HL-60/S4 treated with phorbol 12-myristate 13-acetate at 8.2 ng/mL for 4 days and 3 days (cell line): ENCODE measurements around the gene SLC30A7.
"Not testable (repeated sequence)": the region's sequence is repeated elsewhere in the genome, so short reads cannot be mapped to it uniquely, and the experiment has no call there.

Source experiments
- in situ Hi-C: fragments of 300-500 bp; cut with MboI; formaldehyde crosslinking; loops from 2 replicates; pipeline ENCODE4 v1.15.0; 2022; ENCODE audit warnings: low sequenced_read_pairs

SLC30A7 gene, protein sequence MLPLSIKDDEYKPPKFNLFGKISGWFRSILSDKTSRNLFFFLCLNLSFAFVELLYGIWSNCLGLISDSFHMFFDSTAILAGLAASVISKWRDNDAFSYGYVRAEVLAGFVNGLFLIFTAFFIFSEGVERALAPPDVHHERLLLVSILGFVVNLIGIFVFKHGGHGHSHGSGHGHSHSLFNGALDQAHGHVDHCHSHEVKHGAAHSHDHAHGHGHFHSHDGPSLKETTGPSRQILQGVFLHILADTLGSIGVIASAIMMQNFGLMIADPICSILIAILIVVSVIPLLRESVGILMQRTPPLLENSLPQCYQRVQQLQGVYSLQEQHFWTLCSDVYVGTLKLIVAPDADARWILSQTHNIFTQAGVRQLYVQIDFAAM

DNA sequence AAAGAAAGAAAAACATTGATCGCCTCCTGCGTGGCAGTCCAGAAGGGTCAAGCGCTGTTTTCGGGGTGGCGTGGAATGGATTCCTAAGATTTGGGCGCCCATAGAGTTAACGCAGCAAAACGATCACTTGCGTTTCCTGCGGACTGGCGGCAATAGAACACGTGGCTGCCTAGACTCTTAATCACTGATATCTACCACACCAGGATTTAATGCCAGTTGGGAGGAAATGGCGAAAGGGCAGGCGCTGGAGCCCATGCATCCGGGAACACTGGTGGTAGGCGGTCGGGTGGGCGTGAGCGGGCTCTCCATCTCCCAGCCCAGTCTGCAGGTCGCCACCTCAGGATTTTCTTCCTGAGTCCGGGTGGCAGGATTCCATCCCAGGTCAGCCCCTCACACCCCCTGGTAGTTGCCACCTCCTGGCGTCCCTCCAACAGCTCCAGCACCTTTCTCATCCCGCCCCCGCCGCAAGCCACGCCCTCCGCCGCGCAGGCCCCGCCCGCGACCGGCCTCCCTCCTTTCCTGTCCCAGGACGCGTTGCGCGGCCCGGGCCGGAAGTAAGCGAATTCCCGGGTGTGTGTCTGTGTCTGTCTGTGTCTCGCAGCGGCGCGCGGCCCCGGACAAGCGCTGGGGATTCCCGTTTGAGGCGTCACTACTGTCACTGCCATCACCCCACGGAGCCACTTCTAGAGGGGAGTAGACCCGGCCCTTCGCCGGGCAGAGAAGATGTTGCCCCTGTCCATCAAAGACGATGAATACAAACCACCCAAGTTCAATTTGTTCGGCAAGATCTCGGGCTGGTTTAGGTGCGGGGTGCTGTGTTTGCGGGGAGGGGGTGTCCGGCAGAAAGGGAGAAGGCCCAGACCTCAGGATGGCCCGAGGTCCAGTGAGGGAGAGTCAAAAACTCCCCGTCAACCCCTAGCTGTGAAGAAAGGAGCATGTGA lies at the start of gene SLC30A7:
Gene SLC30A7, plus strand, starts transcription at position 551 of the 941 bp plus-strand sequence. Its CDS starts 173 bp downstream, at position 724.
- in situ Hi-C loops, result loop anchor here (25.0 kb wide), 1 partner anchor 1084 kb away; no protein-coding TSS in a partner anchor

DNA sequence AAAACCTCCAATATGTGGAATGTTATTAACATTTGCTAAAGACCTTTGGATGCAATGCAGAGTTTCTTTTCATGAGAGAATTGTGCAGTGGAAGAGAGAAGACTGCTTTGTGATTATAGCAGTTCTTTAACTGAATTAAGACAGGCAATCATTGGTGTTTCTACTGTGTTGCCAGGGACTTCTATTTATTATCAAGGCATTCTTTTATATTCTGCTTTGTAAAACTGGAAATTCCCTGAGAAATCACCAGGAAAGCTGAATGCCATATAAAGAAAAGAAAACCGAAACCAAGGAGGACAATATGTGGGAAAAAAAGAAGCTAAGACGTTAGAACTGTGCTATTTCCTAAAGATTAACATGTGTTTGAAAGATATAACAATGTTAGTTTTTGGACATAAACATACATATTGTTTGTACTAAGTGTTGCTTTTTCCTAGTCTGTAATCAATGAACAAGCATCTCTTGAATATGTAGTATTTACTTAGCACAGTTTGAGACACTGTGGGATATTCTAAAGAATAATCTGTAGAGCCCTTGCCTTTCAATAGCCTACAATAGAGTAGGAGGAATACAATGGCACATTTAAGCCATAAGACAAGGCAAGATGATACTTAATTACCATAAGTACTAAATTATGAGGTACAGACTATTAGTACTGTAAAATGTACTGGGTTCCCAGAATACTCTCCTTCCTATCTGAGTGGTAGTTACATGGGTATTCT lies 48.4 kb upstream of the SLC30A7 start:
- in situ Hi-C loops, result no loop called here

DNA sequence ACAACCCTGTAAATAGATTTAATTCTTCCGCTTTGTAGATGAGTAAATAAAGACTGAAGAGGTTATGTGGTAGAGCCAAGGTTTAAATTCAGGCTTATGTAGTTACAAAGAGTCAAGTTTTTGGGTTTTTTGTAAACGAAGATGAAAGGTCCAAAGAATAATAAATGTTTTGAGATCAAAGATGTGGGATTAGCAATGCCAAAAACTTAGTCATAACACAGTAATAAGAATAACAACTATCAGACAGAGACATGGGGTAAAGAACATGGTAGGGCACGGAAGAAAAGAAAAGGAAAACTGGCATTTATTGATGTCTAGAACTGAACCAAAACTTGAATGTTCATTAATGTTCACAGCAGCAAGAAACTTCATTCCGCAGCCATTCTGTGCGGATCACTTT lies 44.2 kb upstream of the SLC30A7 start:
- in situ Hi-C loops, result no loop called here

DNA sequence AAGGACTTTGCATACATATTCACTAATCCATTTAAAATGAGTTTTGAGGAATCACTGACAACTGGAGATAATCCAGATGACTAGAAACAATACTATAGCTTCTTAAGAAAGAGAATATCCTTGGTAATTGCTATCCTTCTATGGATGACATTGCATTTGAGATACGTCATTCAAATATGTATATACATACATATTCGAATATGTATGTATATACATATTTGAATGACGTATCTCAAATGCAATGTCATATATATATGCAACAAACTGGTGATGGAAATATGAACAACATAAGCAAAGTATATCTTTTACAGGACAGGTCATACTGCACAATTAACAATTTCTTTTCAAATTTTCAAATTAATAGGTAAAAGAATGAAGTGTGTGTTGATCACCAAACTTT lies 42.9 kb upstream of the SLC30A7 start:
- in situ Hi-C loops, result no loop called here

DNA sequence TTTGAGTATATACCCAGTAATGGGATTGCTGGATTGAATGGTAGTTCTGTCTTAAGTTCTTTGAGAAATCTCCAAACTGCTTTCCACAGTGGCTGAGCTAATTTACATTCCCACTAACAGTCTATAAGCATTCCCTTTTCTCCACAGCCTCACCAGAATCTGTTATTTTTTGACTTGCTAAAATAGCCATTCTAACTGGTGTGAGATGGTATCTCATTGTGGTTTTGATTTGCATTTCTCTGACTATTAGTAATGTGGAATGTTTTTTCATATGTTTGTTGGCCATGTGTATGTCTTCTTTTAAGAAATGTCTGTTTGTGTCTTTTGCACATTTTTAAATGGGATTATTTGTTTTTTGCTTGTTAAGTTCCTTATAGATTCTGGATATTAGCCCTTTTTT lies 40.8 kb upstream of the SLC30A7 start:
- in situ Hi-C loops, result not testable (repeated sequence)

DNA sequence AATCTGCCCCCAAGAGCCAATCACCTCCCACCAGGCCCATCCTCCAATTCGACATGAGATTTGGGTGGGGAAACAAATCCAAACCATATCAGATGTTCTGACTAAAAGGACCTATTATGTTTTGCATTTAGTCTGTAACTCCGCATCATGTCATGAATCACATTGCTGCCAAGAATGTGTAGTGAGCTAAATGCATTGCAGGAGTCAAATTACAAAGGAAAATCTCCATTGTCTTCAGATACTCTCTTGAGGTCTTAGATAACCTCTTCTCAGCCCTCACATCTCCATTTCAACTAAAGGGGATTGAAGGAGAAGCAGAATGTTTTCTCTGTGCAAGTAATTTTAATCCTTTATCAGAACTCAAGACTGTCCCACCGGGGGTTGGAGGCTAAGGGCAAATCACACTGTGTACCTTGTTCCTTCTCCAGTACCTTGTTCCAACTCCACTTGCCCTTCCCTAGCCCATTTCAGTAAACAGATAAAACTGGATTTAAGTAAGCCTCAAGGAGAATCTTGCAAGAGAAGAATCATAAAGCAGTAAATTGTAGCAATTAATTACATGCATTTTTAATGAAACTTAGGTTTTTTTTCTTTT lies 35.4 kb upstream of the SLC30A7 start:
- in situ Hi-C loops, result loop anchor here (10.0 kb wide), 2 partner anchors 256 to 396 kb away; no protein-coding TSS in a partner anchor

DNA sequence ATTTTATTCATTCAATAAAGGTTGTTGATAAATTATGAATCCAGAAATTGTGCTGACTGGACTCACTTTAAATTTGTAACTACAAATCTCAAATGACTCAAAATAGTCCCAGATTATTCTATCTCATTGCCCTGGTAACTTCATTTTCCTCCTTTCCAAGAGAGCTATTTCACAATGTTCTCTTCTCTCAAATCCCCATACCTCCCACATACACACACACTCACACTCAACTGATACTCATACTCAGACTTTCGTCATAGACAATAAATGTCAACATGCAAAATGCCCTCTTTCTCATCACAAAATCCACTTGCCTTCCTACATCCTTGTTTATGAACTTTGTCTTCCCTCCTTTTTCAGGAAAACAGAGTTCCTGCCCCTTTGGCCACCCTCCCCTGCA lies 34.5 kb upstream of the SLC30A7 start:
- in situ Hi-C loops, result loop anchor here (10.0 kb wide), 2 partner anchors 257 to 397 kb away; no protein-coding TSS in a partner anchor

DNA sequence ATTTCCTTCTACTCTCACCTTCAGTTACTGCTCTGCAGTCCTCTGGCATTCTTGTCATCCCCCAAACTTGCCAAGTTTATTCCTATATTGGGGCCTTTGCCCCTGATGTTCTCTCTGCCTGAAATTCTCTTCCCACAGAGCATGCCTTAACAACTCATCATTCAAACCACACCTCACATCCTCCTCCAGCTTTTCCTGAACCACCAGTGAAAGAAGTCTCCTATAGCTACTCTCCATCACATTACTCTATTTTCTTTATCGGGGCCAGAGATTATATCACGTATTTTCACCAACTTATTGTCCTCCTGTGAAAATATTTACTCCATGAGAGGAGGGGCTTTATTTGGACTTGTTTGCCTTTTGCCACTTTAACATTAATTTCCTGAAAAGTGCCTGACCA lies 33.3 kb upstream of the SLC30A7 start:
- in situ Hi-C loops, result loop anchor here (10.0 kb wide), 2 partner anchors 258 to 398 kb away; no protein-coding TSS in a partner anchor

DNA sequence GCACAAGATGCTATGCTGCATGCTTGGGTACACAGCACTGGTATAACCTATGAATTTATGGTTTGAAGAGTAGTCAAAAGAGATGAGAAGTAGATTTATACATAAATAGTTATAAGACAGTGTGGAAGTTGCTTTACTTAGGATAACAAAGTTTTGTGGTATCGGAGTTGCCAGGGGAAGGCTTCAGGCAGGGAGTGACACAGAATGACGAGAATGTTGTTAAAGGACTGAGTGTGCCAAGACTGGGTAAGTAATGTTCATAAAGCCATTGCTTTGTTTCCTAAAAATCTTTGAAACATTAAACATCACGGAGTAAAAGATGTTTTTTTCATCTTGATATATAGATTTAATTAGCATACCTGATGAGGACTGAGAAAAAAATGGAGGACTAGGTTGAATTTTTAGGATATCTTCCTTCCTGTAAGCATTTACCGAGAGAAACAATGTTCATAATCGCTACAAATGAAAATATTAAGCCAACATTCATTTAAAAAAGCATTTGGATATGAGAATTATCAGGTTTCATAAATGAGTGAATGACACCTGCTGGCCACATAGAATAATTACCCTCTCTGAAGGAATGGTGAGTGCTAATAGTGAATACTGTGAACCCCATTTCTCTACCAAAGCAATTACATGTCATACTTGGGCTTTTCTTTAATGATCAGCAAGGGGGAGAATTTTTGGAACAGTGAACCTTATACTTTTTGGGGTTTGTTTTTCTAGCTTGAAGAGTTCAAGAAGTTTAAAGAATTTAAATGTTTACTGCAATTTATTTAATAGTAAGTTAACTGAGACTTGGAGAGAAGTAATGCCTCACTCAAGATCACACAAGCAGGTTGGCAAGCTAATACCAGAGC lies 29.6 kb upstream of the SLC30A7 start:
- in situ Hi-C loops, result loop anchor here (10.0 kb wide), 2 partner anchors 261 to 401 kb away; no protein-coding TSS in a partner anchor

DNA sequence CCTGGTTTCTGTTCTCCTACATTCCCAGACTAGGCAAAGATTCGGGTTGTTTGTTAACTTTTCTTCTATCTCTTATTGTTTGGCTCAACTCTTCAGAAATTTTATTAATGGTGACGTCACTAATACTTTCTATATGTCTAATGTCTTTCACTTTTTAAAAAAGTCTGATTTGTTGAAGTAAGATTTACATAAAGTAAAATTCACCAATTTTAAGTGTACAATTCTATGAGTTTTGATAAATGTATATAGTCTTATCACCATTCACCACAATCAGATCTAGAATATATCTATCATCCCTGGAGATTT lies 29.0 kb upstream of the SLC30A7 start:
- in situ Hi-C loops, result loop anchor here (10.0 kb wide), 2 partner anchors 262 to 402 kb away; no protein-coding TSS in a partner anchor

DNA sequence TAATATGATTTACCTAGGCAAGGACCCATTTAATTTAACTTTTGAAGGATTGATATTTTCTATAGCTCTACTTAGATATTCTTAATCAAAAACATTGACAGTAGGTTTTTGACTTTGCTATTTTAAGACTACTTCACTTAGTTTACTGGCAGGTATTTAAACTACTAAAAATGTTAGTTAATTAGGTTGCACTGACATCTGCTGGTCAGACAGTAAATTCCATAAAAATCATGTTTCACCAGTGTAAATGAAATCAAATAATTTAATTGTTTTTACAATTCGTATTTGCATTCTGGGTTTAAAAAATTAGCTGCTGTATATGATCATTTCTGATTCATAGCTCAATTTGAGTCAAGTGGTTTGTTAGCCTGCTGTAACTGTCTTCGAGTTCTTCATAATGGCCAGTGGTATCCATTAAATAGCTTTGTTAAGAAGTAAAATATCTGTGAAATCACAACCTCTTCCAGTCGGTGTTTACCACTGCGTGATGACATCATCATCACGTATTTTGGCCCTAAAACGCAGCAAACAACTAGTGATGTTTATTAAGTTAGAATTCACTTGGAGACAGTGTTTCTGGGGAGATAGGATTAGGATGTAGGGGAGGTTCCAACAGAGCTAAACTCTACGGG lies 27.4 kb upstream of the SLC30A7 start:
- in situ Hi-C loops, result loop anchor here (10.0 kb wide), 2 partner anchors 264 to 404 kb away; no protein-coding TSS in a partner anchor

DNA sequence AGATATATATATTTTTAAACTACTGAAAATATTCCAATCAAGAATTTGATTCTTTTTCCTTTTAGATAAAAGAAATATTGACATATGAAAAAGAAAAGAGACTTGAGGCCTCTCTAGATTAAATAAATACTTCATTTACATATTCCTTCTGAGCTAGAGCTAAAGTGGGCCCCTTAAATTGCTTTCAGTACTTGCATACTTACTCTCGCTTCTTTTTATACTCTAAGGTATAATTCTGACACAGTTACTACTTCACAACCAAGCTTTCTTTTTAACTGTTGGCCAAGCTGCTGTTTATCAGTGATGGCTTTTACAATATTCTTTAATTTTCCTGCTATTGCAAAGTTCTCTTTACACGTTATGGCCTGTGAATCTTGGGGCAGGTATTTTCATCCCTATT lies 25.9 kb upstream of the SLC30A7 start:
- in situ Hi-C loops, result loop anchor here (10.0 kb wide), 2 partner anchors 265 to 405 kb away; no protein-coding TSS in a partner anchor

DNA sequence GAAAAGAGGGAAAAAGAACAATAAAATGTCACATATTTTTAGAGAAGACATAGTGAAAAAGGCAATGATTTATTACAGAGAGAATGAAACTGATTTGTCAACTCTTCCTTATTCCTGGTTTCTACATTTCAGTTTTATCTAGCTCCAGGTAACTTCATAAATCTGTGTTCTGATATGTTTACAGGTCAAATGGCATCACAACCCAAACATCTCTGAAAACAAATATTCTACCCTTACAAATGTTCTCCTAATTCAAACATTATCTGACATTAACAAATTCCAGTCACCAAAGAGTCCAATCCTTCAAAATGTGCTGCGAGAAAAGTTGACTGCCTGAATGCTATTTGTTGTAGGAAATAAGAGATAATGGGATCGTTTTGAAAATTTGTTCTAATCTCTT lies 21.5 kb upstream of the SLC30A7 start:
- in situ Hi-C loops, result no loop called here

DNA sequence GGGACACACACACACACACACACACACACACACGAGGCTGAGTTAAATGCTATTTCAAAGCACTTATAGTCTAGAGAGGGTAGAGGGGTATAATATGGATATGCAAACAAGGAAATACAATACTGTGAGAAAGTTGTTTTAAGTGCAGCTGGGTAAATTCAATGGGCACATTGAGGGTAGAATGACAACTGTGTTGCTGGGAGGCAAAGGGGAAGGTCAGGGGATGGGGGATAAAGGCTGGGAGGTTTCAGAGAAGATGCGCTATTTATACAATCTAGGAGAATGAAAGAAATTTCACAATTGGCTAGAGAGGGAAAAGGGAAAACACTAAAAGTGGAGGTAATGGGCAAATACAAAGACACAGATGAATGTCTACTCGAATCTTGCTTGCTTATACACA lies 20.7 kb upstream of the SLC30A7 start:
- in situ Hi-C loops, result loop anchor here (25.0 kb wide), 1 partner anchor 1063 kb away; no protein-coding TSS in a partner anchor

DNA sequence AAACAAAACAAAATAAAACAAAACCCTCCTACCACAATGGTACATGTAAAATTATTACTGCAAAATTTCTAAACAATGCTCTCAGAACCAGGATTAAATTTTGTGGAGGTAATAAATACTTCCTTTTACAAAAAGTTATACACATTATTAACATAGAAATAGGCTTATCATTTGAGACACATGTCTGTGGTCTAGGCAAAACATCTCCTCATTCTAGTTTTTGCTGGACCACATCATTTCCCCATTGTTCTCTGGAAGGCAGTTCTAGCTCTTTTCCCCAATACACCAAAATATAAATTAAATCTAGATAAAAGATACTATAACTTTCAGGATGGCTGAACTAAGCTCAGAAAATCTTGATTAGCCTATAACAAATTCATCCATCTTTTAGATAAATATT lies 19.6 kb upstream of the SLC30A7 start:
- in situ Hi-C loops, result loop anchor here (25.0 kb wide), 1 partner anchor 1064 kb away; no protein-coding TSS in a partner anchor

DNA sequence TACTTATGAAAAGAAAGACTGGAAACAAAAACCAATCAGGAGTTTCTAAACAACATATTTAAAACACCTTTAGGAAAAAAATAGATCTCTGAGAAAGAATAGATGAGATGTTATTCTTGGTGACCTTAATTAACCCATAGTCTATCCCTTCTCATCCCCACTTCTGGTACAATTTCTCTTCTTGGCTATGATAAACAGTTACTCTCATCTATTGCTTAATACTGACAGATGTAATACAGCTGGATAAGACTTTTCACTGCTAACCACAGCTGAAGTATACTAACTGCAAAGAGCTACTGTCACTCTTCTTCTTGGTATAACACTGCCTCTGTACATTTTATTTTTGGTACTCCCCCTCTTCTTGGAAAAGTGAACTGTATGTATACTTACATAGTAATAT lies 16.5 kb upstream of the SLC30A7 start:
- in situ Hi-C loops, result loop anchor here (25.0 kb wide), 1 partner anchor 1067 kb away; no protein-coding TSS in a partner anchor

DNA sequence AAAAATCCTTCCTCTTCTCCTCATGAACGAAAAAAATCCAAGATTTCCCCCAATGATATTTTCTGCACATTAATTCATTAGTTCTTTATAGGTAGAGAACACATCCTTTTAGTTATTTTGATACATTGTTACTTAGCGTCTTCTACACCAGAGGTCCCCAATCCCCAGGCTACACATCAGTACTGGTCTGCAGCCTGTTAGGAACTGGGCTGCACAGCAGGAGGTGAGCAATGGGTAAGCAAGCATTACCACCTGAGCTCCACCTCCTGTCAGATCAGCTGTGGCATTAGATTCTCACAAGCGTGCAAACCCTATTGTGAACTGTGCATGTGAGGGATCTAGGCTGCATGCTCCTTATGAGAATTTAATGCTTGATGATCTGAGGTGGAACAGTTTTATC lies 14.2 kb upstream of the SLC30A7 start:
- in situ Hi-C loops, result loop anchor here (25.0 kb wide), 1 partner anchor 1069 kb away; no protein-coding TSS in a partner anchor

DNA sequence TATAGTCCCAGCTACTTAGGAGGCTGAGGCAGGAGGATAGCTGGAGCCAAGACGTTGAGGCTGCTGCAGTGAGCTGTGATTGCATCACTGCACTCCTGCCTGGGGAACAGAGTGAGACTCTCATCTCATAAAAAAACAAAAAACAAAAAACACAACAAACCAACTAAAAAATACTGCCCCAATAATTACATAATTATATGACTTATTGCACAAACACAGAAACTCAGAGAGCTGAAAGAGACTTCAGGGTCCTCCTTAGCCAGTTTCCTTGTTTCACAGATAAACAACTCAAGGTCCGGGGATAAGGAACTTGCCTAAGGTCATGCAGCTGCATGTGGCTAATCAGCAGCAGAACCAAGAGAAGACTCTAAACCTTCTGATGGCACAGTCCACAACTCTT lies 13.2 kb upstream of the SLC30A7 start:
- in situ Hi-C loops, result loop anchor here (25.0 kb wide), 1 partner anchor 1070 kb away; no protein-coding TSS in a partner anchor
